OCI-M1 (cell line): ENCODE data around the gene MIA2.
"Not testable (repeated sequence)": the region's sequence is repeated elsewhere in the genome, so short reads cannot be mapped to it uniquely, and the experiment has no call there.

Experiments
- DNase-seq: peaks from one replicate; lab custom pipeline; 2025; lab: John Stamatoyannopoulos, UW

MIA2 gene

GRCh38 chr14:39231751-39232553, 1.8 kb upstream of the MIA2 start:
- peak; percentile 60 for DNase-seq

DNA sequence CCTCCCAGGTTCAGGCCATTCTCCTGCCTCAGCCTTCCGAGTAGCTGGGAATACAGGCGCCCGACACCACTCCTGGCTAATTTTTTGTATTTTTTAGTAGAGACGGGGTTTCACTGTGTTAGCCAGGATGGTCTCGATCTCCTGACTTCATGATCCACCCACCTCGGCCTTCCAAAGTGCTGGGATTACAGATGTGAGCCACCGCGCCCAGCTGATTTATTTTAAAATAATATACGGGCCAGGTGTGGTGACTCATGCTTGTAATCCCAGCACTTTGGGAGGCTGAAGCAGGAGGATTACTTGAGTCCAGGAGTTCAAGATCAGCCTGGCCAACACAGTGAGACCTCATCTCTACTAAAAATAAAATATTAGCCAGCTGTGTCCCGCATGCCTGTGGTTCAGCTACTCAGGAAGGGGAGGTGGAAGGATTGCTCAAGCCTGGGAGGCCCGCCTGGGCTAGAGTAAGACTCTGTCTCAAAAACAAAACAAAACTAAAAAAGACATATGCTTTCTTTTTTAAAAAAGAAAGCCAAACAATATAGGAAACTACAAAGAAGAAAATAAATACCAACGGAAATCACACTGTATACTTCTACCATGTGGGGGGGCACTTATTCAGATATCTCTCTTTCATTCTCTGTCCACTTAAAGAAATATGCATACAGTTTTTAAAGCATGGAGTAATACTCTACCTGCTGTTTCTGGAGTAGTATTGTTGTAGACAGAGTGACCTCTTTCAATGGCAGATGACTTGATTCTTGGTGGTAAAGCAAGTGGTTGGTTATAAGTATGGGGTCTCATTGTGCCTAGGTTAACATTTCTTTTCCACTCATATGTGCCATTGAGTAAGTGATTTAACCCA, 930 bp upstream of the MIA2 start:
- peak; percentile 38 for DNase-seq

GRCh38 chr14:39234986-39235385, 1.3 kb downstream of the MIA2 start:
- DNase-seq, result not testable (repeated sequence)

GRCh38 chr14:39235466-39235865, 1.8 kb downstream of the MIA2 start:
- DNase-seq, result not testable (repeated sequence)

GRCh38 chr14:39240769-39241168, 7.1 kb downstream of the MIA2 start:
- no peak for DNase-seq

DNA sequence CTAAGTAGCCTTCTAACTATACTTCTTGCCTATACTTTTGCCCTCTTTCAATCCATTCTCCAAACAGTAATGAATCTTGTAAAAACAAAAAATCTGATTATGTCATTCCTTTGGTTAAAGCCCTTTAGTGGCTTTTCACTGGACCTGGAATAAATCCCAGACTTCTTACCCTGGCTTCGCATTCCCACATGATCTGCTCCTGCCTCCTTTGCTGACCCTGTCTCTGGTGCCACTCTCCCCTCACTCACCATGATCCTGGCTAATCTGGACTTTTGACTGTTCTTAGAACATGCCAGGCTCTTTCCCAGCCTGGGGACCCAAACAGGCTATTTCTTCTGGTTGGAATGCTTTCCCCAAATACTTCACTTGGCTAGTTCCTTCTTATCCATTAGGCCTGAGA, 7.9 kb downstream of the MIA2 start:
- no peak for DNase-seq

DNA sequence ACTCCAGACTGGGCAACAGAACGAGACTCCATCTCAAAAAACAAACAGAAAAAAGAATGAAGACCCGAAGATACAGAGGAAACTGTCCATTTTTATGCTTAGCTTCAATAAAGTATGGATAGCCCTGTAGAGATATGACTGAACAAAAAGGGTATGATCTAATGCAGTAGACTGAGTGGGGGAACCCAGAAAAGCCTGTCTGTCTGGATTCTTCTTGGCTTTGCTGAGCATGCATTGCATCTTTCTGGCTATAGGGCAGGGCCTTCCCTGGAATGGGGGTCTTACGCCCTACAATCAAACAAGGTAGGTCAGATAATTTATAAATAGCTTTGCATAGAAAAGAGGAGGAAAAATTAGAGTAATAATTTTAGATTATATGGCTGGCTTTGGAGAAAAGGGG, 10.1 kb downstream of the MIA2 start:
- no peak for DNase-seq

GRCh38 chr14:39246618-39247017, 12.9 kb downstream of the MIA2 start:
- no peak for DNase-seq

DNA sequence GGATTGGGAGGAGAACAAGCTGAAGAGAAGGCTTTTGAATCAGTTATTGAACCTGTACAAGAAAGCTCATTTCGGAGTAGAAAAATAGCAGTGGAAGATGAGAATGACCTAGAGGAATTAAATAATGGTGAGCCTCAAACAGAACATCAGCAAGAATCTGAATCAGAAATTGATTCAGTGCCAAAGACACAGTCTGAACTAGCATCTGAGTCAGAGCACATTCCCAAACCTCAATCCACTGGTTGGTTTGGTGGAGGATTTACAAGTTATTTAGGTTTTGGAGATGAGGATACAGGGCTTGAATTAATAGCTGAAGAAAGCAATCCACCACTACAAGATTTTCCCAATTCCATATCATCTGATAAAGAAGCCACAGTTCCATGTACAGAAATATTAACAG, 13.5 kb downstream of the MIA2 start:
- no peak for DNase-seq

GRCh38 chr14:39251547-39251946, 17.8 kb downstream of the MIA2 start:
- DNase-seq, result no peak

GRCh38 chr14:39257388-39257787, 23.7 kb downstream of the MIA2 start:
- DNase-seq, result not testable (repeated sequence)

- no peak for DNase-seq
Observed at GRCh38 chr14:39258782-39259545, 25.2 kb downstream of the MIA2 start.

DNA sequence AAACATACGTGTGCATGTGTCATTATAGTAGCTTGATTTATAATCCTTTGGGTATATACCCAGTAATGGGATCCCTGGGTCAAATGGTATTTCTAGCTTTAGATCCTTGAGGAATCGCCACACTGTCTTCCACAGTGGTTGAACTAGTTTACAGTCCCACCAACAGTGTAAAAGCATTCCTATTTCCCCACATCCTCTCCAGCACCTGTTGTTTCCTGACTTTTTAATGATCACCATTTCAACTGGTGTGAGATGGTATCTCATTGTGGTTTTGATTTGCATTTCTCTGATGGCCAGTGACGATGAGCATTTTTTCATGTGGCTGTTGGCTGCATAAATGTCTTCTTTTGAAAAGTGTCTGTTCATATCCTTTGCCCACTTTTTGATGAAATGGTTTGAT, 26.4 kb downstream of the MIA2 start:
- not testable (repeated sequence) for DNase-seq

DNA sequence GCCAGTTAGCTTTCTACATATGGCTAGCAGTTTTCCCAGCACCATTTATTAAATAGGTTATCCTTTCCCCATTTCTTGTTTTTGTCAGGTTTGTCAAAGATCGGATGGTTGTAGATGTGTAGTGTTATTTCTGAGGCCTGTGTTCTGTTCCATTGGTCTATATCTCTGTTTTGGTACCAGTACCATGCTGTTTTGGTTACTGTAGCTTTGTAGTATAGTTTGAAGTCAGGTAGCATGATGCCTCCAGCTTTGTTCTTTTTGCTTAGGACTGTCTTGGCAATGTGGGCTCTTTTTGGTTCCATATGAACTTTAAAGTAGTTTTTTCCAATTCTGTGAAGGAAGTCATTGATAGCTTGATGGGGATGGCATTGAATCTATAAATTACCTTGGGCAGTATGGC, 28.5 kb downstream of the MIA2 start:
- DNase-seq, result not testable (repeated sequence)

GRCh38 chr14:39264057-39264456, 30.3 kb downstream of the MIA2 start:
- no peak for DNase-seq

GRCh38 chr14:39264558-39264957, 30.8 kb downstream of the MIA2 start:
- no peak for DNase-seq

DNA sequence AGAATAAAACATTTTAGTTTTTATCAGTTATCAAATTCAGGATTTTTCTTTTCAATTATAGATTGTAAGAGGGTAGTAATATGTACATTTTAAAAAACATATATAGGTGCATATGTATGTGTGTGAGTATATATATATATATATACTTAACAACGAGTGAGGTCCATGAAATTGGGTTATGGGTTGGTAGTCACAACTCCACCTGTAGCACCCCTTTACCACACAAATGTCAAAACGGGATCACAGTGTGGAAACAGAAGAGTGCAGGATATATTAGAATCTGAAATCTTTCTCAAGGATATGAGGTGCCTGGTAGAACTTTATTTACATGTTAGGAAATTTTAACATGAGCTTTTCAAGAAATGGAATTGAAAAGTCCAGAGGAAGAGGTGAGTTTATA, 31.3 kb downstream of the MIA2 start:
- DNase-seq, result peak; percentile 18

GRCh38 chr14:39265806-39266524, 32.2 kb downstream of the MIA2 start:
- peak; percentile 57 for DNase-seq

GRCh38 chr14:39266525-39266870, 32.8 kb downstream of the MIA2 start:
- DNase-seq, result no peak

DNA sequence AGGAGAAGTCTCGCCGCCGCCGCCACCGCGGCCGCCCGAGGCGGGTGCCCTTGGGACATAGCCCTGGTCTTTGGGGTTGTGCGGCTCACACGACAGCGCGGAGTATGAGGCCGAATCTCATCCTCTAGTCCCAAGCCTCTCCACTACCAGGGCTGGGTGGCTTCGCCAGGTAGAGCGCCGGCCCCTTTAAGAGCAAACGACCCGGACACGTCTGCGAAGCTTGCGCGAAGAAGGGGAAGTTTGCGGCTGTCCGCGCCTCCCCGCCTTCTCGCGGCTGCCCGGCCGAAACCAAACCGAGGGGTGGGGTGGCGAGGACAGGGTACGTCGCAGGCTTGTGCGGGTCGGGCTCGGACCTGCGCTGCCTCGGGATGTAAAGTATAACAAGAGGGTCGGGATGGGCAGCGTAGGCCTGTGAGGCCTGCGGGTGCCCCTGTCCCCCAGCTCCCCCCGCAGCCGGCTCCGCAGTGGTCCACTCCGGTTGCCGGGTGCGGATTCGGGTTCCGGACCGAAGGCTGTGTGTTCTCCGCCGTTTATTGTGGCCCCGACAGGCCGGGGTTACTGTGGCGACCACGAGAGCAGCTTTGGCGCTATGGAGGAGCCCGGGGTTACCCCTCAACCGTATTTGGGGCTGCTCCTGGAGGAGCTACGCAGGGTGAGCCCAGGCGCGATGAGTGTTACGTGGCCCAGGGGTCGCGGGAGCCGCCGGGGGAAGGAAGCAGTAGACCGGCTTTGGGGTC, 33.3 kb downstream of the MIA2 start:
- DNase-seq, result peak; percentile 86

DNA sequence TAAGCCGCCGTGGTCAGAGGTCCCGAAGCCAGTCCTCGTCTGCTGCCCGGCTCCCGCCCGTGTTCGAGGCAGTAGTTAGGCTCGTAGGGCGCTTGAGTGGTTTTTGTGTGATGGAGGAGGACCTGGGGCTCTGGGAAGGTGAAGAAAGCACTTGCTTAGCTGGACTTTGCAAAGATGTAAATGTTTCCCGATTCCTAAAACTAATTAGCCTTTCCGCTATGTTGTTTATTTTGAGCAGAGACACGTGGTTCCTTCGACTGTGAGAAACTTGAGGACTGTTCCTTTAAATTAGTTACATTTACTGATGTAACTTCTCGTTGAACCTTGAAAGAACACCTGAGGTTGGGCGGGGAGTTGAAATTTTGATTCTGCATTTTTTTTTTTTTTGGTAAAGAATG, 33.9 kb downstream of the MIA2 start:
- DNase-seq, result peak; percentile 63
